ENCODE results near the gene GPALPP1.
A peak's percentile ranks its signal among the peaks of the same experiment; 100 is the strongest.
"Not testable (repeated sequence)": the region's sequence is repeated elsewhere in the genome, so short reads cannot be mapped to it uniquely, and the experiment has no call there.

Gene GPALPP1, protein sequence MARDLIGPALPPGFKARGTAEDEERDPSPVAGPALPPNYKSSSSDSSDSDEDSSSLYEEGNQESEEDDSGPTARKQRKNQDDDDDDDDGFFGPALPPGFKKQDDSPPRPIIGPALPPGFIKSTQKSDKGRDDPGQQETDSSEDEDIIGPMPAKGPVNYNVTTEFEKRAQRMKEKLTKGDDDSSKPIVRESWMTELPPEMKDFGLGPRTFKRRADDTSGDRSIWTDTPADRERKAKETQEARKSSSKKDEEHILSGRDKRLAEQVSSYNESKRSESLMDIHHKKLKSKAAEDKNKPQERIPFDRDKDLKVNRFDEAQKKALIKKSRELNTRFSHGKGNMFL

DNA sequence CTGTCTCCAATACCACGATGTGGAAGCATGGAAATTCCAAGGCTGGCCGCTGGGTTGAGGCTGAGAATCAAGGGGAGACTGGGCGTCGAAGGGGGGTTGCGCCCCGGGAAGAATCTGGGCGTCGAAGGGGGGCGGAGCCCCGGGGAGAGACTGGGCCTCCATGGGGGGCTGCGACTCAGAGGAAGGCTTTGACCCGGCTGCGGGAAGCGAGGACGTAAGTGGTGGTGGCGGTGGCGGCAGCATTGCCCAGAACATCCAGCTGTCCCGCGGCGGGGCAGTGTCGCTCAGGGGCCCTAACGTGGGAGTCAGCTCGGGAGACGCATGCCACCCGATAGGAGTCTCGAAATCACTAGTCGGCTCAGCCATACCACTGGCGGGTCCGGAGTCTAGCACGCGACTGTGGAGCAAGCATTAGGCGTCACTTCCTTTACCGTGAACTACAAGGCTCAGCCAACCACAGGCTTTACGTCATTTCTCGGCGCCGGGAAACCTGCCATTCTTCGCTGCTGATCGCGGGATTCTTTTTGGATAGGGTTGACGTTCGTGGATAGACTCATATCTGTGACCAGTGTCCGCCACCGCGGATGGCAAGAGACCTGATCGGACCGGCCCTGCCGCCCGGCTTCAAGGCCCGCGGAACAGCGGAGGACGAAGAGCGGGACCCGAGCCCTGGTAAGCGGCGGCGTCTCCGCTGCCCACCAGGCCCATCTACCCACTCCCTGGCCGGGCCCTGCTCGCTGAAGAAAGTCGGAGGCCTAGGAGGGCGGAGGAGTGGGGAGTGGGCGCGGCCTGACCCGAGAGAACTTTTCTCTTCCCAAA is at the start of gene GPALPP1, which contains the start of gene NUFIP1:
TSS of gene GPALPP1 (plus strand) at position 468 of the 819 bp plus-strand sequence. CDS start at position 585, 117 bp downstream.
TSS of gene NUFIP1 (minus strand) at position 401 of the 819 bp plus-strand sequence. CDS start at position 366, 35 bp downstream.
- peak; percentile 80 to 89 for DNase-seq (ENCODE audit: low read depth in 2 of 2)

- DNase-seq (ENCODE audit: low read depth in 2 of 2), result not testable (repeated sequence)
These were observed 45.9 kb upstream of the GPALPP1 start for GRCh38 chr13:44943411-44943810.

DNA sequence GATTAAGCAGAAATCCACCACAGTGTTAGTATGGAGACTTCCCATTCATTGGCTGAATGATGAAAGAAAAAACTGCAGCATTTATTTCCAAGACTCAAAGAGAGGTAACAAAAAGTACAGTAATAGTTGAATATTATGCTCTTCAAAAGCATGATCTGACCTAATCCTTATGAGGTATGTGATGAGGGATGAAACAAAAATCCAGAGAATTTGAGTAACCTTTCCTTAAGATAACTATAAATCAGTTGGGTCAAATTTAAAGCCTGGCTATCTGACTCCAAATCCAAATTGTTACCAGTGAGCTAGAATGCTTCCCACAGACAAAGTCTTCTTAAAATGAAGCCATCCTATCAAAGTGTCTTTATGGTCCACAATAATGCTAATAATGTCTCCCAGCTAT is 38.2 kb upstream of the GPALPP1 start:
- no peak for DNase-seq (ENCODE audit: low read depth in 2 of 2)

GRCh38 chr13:44952671-44953070 is 36.7 kb upstream of the GPALPP1 start:
- no peak for DNase-seq (ENCODE audit: low read depth in 2 of 2)

GRCh38 chr13:44954224-44954623 is 35.1 kb upstream of the GPALPP1 start:
- DNase-seq (ENCODE audit: low read depth in 2 of 2), result no peak

DNA sequence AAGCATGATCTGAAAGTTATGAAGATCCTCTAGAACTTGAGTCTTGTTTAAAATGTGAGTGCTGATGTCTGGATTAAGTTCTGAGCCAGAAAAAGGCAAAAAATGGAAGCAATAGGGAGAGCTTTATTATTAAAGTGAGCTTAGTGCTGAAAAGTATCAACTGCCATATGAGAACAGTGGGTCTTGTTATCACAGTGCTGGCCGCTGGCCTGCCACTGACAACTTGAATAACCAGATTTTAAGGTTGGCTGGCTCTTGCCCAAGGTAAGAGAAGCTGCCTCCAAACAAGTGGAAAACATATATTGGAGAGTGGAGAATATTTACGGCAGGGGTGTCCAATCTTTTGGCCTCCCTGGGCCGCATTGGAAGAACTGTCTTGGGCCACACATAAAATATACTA is 33.9 kb upstream of the GPALPP1 start:
- DNase-seq (ENCODE audit: low read depth in 2 of 2), result no peak

DNA sequence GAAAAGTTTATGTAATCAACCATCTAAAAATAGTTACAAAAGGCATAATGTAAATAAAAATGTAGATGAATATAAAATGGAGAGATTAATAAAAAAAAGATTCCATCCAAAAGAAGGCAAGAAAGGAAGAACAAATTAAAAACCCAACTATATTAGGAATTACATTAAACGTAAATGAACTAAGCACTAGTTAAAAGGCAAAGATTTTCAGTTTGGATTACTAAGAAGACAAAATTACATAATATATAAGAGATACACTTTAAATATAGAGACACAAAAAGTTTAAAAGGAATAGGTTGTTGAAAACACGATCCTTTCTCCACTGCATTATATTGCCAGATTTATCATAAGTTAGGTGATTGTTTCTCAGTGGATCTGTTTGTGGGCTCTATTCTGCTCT is 27.3 kb upstream of the GPALPP1 start:
- no peak for DNase-seq (ENCODE audit: low read depth in 2 of 2)

GRCh38 chr13:44967704-44968433 is 21.5 kb upstream of the GPALPP1 start:
- DNase-seq (ENCODE audit: low read depth in 2 of 2), result no peak

GRCh38 chr13:44968434-44968815 is 20.9 kb upstream of the GPALPP1 start:
- DNase-seq (ENCODE audit: low read depth in 2 of 2), result no peak

- DNase-seq (ENCODE audit: low read depth in 2 of 2), result no peak
These were observed 19.5 kb upstream of the GPALPP1 start for GRCh38 chr13:44969551-44970484.

DNA sequence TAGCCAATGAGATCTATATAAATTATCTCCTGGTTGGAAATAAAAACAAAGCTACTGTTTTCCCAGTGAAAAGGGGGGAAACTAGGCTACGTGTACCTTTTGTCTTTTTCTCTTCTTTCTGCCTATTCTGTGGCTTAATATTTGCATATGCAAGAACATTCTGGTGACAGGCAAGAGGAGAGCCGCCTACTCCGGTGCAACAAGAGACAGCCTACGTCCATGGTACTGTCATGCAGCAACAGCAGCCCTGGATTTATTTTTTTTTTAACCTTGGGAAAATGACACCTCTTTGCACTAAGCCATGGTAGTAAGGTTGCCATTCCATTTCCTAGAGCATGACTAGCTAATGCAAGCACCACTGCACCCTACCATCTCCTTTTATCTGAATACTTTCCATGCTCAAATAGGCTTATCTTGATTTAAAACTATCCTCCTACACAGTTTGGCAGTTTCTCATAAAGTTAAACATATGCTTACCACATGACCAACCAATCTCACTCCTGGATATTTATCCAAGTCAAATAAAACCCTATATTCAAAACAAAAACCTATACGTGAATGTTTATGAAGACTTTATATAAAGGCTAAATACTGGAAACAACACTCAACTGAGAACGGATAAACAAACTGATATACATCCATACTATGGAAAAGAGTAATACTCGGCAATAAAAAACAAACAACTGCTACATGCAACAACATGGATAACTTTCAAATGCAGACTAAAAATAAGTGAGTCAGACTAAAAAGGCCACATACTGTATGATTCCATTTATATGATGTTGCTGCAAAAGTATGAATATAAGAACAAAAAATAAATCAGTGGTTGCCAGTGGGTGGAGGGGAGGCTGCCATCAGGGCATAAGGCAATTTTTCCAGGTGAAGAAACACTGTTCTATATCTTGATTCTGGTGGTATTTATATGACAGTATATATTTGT is 17.4 kb upstream of the GPALPP1 start:
- DNase-seq (ENCODE audit: low read depth in 2 of 2), result no peak

DNA sequence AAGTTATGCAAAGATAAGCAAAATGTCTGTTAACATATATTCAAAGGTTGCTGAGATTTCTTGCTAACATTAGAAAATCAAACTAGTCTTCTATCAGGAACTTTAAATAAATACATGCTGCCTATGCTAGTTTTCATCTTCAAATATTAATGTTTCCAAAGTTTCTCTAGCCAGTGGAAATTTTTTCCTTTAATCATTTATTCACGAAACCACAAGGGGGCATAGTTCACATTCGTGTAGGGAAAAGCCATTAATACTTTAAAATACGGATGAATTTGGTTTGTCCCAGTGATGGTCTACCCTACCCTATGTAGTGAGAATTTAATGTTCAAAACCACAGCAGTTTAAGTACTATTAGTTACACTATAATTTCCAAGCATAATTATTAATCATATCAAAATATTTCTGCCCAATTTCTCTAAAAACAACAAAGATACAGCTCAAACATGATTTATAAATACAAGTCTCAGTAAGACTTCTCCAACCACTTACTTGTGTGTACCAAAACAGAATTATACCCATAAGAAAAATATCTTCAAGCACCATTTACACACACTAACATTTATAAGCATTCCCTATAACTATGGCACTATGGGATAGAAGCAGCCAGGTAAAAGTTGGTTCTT is 16.3 kb upstream of the GPALPP1 start:
- no peak for DNase-seq (ENCODE audit: low read depth in 2 of 2)

- no peak for DNase-seq (ENCODE audit: low read depth in 2 of 2)
These were observed 15.1 kb upstream of the GPALPP1 start for GRCh38 chr13:44974056-44974793.

- DNase-seq (ENCODE audit: low read depth in 2 of 2), result no peak
These were observed 13.1 kb upstream of the GPALPP1 start for GRCh38 chr13:44976196-44976595.

GRCh38 chr13:44976949-44977583 is 12.3 kb upstream of the GPALPP1 start:
- DNase-seq (ENCODE audit: low read depth in 2 of 2), result no peak

DNA sequence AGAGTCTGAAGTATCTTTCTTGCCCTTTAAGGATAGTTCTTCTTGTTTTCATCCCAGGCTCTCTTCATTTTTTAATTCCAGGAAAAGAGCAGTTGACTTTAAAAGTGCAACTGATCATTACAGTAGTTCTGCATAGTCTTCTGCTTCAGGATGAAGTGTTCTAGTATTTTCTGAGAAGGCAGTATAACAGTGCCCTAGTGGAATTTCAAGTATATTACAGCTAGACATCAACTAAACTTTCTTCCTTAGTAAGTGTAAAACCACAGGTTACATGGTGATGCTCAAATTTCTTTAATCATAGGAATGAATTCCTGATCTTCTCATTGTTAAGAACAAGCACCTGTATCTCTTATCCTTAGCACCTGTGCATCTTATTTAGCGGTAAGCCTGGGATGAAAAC is 11.0 kb upstream of the GPALPP1 start:
- no peak for DNase-seq (ENCODE audit: low read depth in 2 of 2)

DNA sequence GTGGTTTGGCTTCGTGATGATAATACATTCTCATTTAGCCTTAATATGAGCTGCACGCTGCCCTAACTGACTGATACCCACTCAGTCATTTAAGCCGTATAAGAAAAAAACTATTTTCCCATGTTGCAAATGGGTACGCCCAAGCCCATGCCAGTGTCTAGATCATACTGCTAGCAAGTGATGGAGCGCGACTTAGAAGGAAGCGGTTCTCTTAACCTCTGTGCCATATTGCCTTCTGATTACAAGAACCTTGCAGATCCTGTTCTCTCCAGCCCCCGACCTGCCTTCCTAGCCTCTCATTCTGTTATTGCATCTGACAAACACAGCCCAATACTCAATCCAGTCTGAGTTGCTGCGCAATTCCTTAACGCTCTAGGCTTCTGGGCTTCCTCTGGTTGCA is 603 bp downstream of the GPALPP1 start:
- no peak for DNase-seq (ENCODE audit: low read depth in 2 of 2)

DNA sequence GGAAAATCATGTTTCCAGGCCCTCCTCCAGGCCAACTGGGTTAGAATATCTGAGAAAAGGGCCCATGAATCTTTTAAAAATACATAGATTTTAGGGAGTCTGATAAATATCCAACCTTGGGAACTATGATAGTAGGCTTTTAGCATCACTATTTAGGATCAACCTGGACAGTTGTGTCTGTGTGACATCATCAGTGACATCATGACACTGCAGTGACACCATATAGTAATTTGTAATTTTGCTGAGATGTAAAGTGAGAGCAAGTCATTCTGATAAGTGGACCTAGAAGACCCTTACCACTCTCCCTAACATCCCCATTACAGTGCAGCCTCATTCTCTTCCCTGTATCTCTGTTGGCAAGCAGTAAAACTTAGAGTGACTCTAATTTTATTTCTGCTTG is 14.1 kb downstream of the GPALPP1 start:
- DNase-seq (ENCODE audit: low read depth in 2 of 2), result no peak

All from stimulated activated CD8-positive, alpha-beta memory T cell treated with anti-CD3 and anti-CD28 coated beads, Interleukin-15, amount 100 ng/mL, for 4 hours (primary cell).